H9 (cell line): ENCODE measurements around the gene NME5. TPM values are rescaled to one million over a fixed set of nuclear protein-coding genes. Genes with fewer than 3 reads are reported as not detected.

ENCODE experiments used
- DNase-seq: peaks from one replicate; pipeline ENCODE4 v3.0.0-alpha.2; 2017
- H2AFZ ChIP-seq: one replicate; pipeline ENCODE4 v1.6.1; 2013; ENCODE audit warnings: mild to moderate bottlenecking, low read length, control low read depth, moderate library complexity
- H2AK5ac ChIP-seq: 2 replicates; pipeline ENCODE4 v1.6.1; 2013; ENCODE audit warnings: low read length, control low read depth, mixed read lengths; ENCODE audit not compliant: insufficient read length
- H2BK120ac ChIP-seq: one replicate; pipeline ENCODE4 v1.6.1; 2013; ENCODE audit warnings: low read depth, mild to moderate bottlenecking, low read length, control low read depth, inconsistent platforms; ENCODE audit not compliant: poor library complexity, severe bottlenecking
- H2BK12ac ChIP-seq: 2 replicates; pipeline ENCODE4 v1.6.1; 2013; ENCODE audit warnings: low read length, control low read depth, mixed read lengths, low read depth; ENCODE audit not compliant: insufficient read length
- H2BK15ac ChIP-seq: 2 replicates; pipeline ENCODE4 v1.6.1; 2013; ENCODE audit warnings: low read depth, low read length, control low read depth
- H2BK20ac ChIP-seq: one replicate; pipeline ENCODE4 v1.6.1; 2013; ENCODE audit warnings: low read depth, mild to moderate bottlenecking, low read length, control low read depth, inconsistent platforms; ENCODE audit not compliant: poor library complexity, severe bottlenecking
- H2BK5ac ChIP-seq: 2 replicates; pipeline ENCODE4 v1.6.1; 2013; ENCODE audit warnings: low read length, control low read depth, mixed read lengths; ENCODE audit not compliant: insufficient read length
- H3K14ac ChIP-seq: 2 replicates; pipeline ENCODE4 v1.6.1; 2013; ENCODE audit warnings: low read length, control low read depth; ENCODE audit not compliant: insufficient read depth
- H3K18ac ChIP-seq: 2 replicates; pipeline ENCODE4 v1.6.1; 2013; ENCODE audit warnings: low read depth, mild to moderate bottlenecking, mixed read lengths, low read length, control low read depth; ENCODE audit not compliant: insufficient read length
- H3K23ac ChIP-seq: 2 replicates; pipeline ENCODE4 v1.6.1; 2013; ENCODE audit warnings: low read length, control low read depth, mixed read lengths, low read depth; ENCODE audit not compliant: insufficient read length
- H3K23me2 ChIP-seq: 2 replicates; pipeline ENCODE4 v1.6.1; 2013; ENCODE audit warnings: low read depth, mild to moderate bottlenecking, mixed read lengths, low read length, control low read depth; ENCODE audit not compliant: insufficient read length, poor library complexity, severe bottlenecking
- H3K27ac ChIP-seq: 2 replicates; pipeline ENCODE4 v1.5.1; 2013; ENCODE audit warnings: low read length, control low read depth, mixed read lengths, low read depth; ENCODE audit not compliant: insufficient read length
- H3K27me3 ChIP-seq: 2 replicates; pipeline ENCODE4 v1.6.1; 2013; ENCODE audit warnings: low read length, control low read depth, inconsistent platforms; ENCODE audit not compliant: insufficient read depth
- H3K4ac ChIP-seq: 2 replicates; pipeline ENCODE4 v1.6.1; 2013; ENCODE audit warnings: low read depth, mild to moderate bottlenecking, control low read depth, inconsistent platforms, low read length, moderate library complexity
- H3K4me1 ChIP-seq: 2 replicates; pipeline ENCODE4 v1.6.1; 2013; ENCODE audit warnings: low read length, control low read depth, inconsistent platforms; ENCODE audit not compliant: insufficient read depth
- H3K4me2 ChIP-seq: 2 replicates; pipeline ENCODE4 v1.6.1; 2013; ENCODE audit warnings: low read length, control low read depth, mixed read lengths; ENCODE audit not compliant: insufficient read length, insufficient read depth
- H3K56ac ChIP-seq: 2 replicates; pipeline ENCODE4 v1.6.1; 2013; ENCODE audit warnings: low read depth, mild to moderate bottlenecking, mixed read lengths, low read length, control low read depth; ENCODE audit not compliant: insufficient read length
- H3K79me1 ChIP-seq: 2 replicates; pipeline ENCODE4 v1.6.1; 2013; ENCODE audit warnings: low read depth, mild to moderate bottlenecking, moderate library complexity, low read length, control low read depth, inconsistent platforms; ENCODE audit not compliant: insufficient read depth, poor library complexity, severe bottlenecking
- H3K79me2 ChIP-seq: 2 replicates; pipeline ENCODE4 v1.6.1; 2013; ENCODE audit warnings: low read length, control low read depth, inconsistent platforms; ENCODE audit not compliant: insufficient read depth
- H3K9ac ChIP-seq: 2 replicates; pipeline ENCODE4 v1.6.1; 2013; ENCODE audit warnings: low read length, control low read depth, mixed read lengths; ENCODE audit not compliant: insufficient read length; ENCODE audit errors: extremely low read depth
- H3K9me3 ChIP-seq: one replicate; pipeline ENCODE4 v1.6.1; 2013; ENCODE audit warnings: low read depth, low read length, inconsistent platforms; ENCODE audit not compliant: control insufficient read depth
- H3T11ph ChIP-seq: one replicate; pipeline ENCODE4 v1.6.1; 2013; ENCODE audit warnings: mild to moderate bottlenecking, low read length, control low read depth, inconsistent platforms
- H4K20me1 ChIP-seq: one replicate; pipeline ENCODE4 v1.6.1; 2013; ENCODE audit not compliant: control insufficient read depth, insufficient read length, insufficient read depth
- H4K5ac ChIP-seq: 2 replicates; pipeline ENCODE4 v1.6.1; 2013; ENCODE audit warnings: low read depth, mild to moderate bottlenecking, mixed read lengths, low read length, control low read depth; ENCODE audit not compliant: insufficient read length
- H4K8ac ChIP-seq: replicated peaks from 2 replicates; pipeline ENCODE4 v1.6.1; 2013; ENCODE audit warnings: low read length, control low read depth, mixed read lengths, low read depth; ENCODE audit not compliant: insufficient read length
- H4K91ac ChIP-seq: 2 replicates; pipeline ENCODE4 v1.6.1; 2013; ENCODE audit warnings: low read depth, mild to moderate bottlenecking, moderate library complexity, mixed read lengths, low read length, control low read depth; ENCODE audit not compliant: insufficient read length
- H3K27ac Mint-ChIP-seq, 3 experiments: 2 replicates in 2 of 3; 3 replicates in 1 of 3; pipeline ENCODE4 v1.8.0; 2020 to 2021; ENCODE audit warnings: mixed read lengths in 3 of 3, mild to moderate bottlenecking in 1 of 3, moderate library complexity in 1 of 3
- H3K27me3 Mint-ChIP-seq: 2 replicates; pipeline ENCODE4 v1.8.0; 2021; ENCODE audit warnings: low read depth, mild to moderate bottlenecking, moderate library complexity, mixed read lengths
- H3K36me3 Mint-ChIP-seq, 3 experiments: 2 replicates in 2 of 3; 3 replicates in 1 of 3; pipeline ENCODE4 v1.8.0; 2020 to 2021; ENCODE audit warnings: low read depth in 3 of 3, mixed read lengths in 3 of 3; ENCODE audit not compliant: insufficient read depth in 1 of 3
- H3K4me1 Mint-ChIP-seq, 2 experiments: 2 replicates each; pipeline ENCODE4 v1.8.0; 2020; ENCODE audit warnings: mixed read lengths in 2 of 2
- H3K4me3 Mint-ChIP-seq, 2 experiments: 2 replicates in 1 of 2; 3 replicates in 1 of 2; pipeline ENCODE4 v1.8.0; 2020 to 2021; ENCODE audit warnings: mild to moderate bottlenecking in 2 of 2, mixed read lengths in 2 of 2, moderate library complexity in 1 of 2
- H3K9me3 Mint-ChIP-seq, 2 experiments: 2 replicates in 1 of 2; 3 replicates in 1 of 2; pipeline ENCODE4 v1.8.0; 2020; ENCODE audit warnings: mild to moderate bottlenecking in 2 of 2, mixed read lengths in 2 of 2, moderate library complexity in 1 of 2
- WGBS: extraction: QIAGEN DNeasy Blood & Tissue Kit; methylation state at CpG from one replicate; pipeline ENCODE4 v1.1.7; 2013; ENCODE audit warnings: missing lambda C conversion rate, low lambda C conversion rate, mixed read lengths; ENCODE audit not compliant: insufficient read length; ENCODE audit errors: extremely low coverage; 5-methylcytosine and 5-hydroxymethylcytosine counted together
- total RNA-seq: library from RNA; stranded (reverse); gene quantifications from 2 replicates; pipeline ENCODE4 v1.2.1, GENCODE V29; 2021
- TF ChIP-seq, protein P1 (sequence below): fragments of 200-600 bp; sonication (generic); conservative IDR thresholded peaks from 3 replicates; pipeline ENCODE4 v1.8.0; 2021; ENCODE audit warnings: antibody characterized with exemption, mild to moderate bottlenecking

NME5 gene
- total RNA-seq, 1 experiment from 2014 or later, result 0.96 TPM

DNA sequence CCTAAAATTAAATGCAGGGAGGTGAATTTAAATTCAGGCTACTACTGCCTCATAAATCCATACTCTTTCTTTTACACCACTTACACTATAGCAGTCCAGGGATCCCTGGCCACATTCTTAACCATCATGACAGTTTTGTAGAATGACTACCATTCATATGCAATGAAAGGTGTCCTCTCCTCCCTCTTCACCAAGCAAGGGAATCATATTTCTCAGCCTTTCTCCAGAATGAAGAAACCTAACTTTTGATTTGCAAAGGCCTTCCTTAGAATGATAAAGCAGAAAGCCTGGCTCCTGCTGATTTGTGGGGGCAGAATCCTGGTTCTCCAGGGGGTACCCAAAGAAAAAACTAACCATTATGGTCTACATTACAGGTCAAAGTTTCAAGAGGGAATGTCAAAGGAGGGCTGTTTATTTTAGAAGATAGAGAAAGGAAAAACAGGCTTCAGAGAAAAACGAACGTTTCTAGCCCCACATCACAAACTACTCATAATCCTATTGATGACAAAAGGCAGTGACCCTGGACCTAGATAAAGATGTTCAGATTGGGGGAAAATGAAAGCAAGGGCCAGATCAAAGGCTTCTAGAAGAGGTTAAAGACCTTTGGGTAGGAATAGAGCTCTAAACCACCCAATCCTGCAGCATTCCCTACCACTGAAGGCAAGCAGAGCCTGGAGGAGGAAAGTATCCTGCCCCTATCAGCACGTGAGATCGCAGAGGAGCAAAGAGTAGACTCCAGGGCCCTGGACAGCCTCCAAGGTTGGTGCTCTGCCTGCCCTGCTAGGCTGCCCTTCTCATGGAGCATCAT is 43.9 kb downstream of the NME5 start:
- peaks cover 70 to 72% of the 10 kb centered on the region in 2 experiments for H3K4me1 Mint-ChIP-seq
- Histone ChIP-seq H3K79me2 (no peaks in the 10 kb centered on the region), H3K27me3 (peaks cover 57% of the 10 kb centered on the region), H4K8ac (no peak overlapping the region), H3K23ac (no peak overlapping the region), H2AK5ac (no peak overlapping the region), H3K27ac (no peak overlapping the region), H3T11ph (no peak overlapping the region), H2BK15ac (no peak overlapping the region), H4K5ac (no peak overlapping the region), H3K4me2 (peak overlapping the region; percentile 30), H3K18ac (no peak overlapping the region), H3K4ac (no peak overlapping the region), H2BK120ac (no peak overlapping the region), H2BK20ac (no peak overlapping the region), H4K91ac (no peak overlapping the region), H3K9ac (no peak overlapping the region), H3K79me1 (no peaks in the 10 kb centered on the region), H2AFZ (no peak overlapping the region), H3K56ac (no peak overlapping the region), H4K20me1 (no peaks in the 10 kb centered on the region), H3K4me1 (peaks cover 11% of the 10 kb centered on the region; the same call in 1 of the 2 replicates), H2BK5ac (no peak overlapping the region), H2BK12ac (no peak overlapping the region), H3K9me3 (no peaks in the 10 kb centered on the region), H3K14ac (no peak overlapping the region), H3K23me2 (no peaks in the 10 kb centered on the region)
- no peaks in the 10 kb centered on the region; a peak in 1 of 5 replicates for H3K9me3 Mint-ChIP-seq
- peak overlapping the region; percentile 18 to 69 for H3K4me3 Mint-ChIP-seq
- no peaks in the 10 kb centered on the region for H3K36me3 Mint-ChIP-seq
- peak; percentile 58 for DNase-seq
- TF ChIP-seq, protein P1, sequence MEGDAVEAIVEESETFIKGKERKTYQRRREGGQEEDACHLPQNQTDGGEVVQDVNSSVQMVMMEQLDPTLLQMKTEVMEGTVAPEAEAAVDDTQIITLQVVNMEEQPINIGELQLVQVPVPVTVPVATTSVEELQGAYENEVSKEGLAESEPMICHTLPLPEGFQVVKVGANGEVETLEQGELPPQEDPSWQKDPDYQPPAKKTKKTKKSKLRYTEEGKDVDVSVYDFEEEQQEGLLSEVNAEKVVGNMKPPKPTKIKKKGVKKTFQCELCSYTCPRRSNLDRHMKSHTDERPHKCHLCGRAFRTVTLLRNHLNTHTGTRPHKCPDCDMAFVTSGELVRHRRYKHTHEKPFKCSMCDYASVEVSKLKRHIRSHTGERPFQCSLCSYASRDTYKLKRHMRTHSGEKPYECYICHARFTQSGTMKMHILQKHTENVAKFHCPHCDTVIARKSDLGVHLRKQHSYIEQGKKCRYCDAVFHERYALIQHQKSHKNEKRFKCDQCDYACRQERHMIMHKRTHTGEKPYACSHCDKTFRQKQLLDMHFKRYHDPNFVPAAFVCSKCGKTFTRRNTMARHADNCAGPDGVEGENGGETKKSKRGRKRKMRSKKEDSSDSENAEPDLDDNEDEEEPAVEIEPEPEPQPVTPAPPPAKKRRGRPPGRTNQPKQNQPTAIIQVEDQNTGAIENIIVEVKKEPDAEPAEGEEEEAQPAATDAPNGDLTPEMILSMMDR, result no peak
- peak overlapping the region in 2 of 3 experiments; percentile 78 to 88; a peak in 4 of 7 replicates for H3K27ac Mint-ChIP-seq
- no CpG with 5 or more reads among the region's 4 CpGs for WGBS
- H3K27me3 Mint-ChIP-seq, result peaks cover 92% of the 10 kb centered on the region
